GM11168 (cell line): Measurements from ENCODE around the gene HDGFL2.

Source experiments
- in situ Hi-C: fragments of 300-500 bp; cut with MboI; formaldehyde crosslinking; loops from one replicate; pipeline ENCODE4 v1.12.0; 2022; ENCODE audit warnings: low sequenced_read_pairs; ENCODE audit not compliant: unreplicated experiment

The HDGFL2 gene

DNA sequence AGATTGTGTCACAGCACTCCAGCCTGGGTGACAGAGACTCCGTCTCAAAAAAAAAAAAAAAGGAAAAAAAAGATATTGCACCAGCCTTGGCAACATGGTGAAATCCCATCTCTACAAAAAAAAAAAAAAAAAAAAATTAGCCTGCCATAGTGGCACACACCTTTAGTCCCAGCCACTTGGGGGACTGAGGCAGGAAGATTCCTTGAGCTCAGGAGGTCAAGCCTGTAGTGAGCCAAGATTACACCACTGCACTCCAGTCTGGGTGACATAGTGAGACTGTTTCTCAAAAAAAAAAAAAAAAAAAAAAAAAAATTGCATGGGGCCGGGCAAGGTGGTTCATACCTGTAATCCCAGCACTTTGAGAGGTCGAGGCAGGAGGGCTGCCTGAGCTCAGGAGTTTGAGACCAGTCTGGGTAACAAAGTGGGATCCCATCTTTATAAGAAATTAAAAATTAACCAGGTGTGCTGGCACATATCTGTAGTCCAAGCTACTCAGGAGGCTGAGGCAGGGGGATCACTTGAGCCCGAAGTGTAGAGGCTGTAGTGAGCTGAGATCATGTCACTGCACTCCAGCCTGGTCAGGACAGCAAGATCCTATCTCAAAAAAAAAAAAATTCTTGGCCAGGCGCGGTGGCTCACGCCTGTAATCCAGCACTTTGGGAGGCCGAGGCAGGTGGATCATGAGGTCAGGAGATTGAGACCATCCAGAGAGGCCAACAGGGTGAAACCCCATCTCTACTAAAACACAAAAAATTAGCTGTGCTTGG is 7.1 kb upstream of the HDGFL2 start:
- in situ Hi-C loops = loop anchor here (5.0 kb wide), 1 partner anchor 38 kb away; no protein-coding TSS in a partner anchor

DNA sequence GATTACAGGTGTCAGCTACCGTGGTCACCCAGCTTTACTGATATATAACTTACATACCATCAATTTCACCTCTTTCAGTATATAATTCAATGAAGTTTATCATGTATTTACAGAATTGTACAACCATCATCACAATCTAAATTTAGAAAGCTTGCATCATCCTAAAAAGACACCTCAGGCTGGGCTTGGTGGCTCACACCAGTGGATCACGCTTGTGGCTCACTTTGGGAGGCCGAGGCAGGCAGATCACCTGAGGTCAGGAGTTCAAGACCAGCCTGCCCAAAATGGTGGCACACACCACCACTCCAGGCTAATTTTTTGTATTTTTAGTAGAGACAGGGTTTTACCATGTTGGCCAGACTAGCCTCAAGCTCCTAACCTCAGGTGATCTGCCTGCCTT is 4.3 kb upstream of the HDGFL2 start:
- in situ Hi-C loops = no loop called here

- in situ Hi-C loops = no loop called here
Measured at GRCh38 chr19:4471403-4472173, 509 bp upstream of the HDGFL2 start.

GRCh38 chr19:4473011-4473762 is 1.1 kb downstream of the HDGFL2 start:
- in situ Hi-C loops = no loop called here

DNA sequence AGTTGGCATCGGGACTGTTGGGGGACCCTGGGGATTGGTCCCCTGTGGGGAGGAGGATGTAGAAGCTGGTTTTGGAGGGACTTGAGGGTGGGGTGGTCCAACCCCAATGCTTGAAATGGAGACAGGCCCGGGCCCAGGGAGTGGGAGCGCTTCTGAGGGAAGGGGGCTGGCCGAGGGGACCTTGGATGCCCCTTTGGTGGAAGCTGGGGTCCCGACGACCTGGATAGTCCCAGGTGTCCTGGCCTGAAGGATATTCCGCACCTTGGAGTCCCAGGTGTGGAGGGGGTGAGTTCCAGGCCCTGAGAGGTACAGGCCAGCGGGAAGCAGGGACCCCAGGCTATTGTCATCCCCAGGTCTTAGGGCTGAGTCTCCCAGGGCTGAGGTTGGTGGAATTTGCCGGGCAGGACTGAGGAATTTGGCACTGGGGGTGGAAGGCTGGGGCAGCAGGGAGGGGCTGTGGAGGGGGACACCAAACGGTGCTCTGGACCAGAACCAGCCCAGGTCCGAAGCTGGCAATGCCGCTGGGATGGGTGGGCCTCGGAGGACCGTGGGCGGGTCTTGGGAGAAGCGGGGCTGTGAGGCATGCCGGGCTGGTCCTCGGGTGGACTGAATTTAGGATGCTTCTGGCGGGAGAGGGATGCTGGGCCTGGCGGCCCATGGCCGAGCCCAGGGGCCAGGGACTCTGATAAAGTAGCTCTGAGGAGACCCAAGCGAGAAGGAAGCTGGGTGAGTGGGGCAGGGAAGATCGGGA is 1.8 kb downstream of the HDGFL2 start:
- in situ Hi-C loops = no loop called here

DNA sequence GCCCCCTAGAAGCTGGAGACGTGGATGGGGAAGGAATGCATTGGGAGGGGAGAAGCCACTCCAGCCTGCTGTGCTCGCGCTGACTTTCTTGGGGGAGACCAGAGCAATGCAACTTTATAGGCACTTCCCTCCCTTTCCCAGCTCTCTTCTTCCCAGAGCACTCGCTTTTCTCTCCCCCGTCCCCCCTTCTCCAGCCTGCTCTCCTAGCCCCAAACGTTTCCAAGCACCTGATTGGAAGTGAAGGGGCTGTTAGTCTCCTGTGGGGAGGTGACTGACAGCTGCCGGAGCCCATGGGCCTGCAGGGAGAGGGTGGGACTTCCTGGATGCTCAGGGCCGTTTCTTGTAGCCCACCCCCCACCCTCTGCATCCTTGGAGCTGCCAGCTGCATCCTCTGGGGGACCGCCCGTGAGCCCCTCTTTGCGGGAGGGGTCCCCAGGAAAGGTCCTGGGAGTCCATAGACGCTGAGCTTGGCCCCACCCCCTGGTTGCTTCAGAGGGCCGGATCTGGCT is 2.5 kb downstream of the HDGFL2 start:
- in situ Hi-C loops = no loop called here

DNA sequence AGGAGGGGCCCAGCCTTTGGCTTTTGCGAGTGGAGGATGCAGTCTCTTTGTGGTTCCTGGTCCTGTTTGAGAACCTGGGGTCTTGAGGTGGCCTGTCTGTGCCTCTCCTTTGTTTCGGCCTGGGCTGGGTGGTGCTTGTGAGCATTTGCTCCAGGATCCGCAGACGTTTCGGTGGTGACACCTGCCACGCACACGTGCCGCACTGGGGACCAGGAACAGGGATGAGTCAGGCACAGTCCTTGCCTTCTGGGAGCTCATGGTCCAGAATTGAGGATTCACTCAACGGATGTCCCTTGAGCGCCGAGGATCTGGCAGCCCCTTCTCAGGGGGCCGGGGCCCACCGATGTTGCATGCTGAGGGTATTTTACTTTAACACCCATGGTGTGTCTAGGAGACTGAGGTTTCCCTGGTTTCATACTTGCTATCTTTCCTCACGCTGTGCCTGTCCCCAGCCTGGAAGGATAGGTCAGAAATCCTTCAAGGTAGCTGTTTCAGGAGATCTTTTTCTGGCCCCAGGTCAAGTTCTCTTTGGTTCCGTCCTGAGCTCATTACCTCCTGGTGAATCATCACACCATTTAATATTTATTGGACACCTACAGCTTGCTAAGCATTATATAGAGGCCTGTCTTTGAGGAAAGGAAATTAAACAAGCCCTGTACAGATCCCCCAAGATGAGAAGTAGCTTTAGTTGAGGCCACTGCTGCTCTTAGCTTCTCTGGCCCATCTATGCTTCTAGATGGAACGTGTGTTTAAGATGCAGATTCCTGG is 5.1 kb downstream of the HDGFL2 start:
- in situ Hi-C loops = no loop called here

DNA sequence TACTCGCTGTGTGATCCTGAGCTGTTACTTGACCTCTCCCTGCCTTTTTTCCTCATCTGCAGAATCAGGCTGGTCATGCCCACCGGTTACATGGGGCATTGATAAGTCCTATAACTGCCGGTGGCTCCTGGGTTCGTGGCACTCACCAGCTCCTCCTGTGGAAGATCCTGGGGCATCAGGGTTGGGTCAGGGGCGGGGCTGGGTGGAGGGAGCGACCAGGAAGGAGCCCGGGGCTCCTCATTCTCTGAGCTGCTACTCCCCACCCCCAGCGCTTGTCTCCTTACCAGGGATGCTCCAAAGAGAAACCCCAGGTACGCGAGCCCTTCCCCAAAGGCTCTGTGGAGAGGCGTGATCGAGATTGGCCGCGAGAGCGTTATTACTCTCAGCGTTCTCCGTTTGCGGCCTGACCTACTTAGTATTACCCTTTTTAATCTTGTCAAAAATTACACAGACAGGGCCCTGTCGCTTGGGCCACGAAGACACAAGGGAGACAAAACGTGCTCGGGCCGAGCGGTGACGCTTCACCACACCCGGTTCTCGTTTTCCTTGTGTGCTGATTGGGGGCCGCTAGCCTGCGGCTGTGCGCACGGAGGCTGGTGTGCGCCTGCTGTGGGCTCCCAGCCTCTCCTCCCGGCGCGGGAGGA is 10.7 kb downstream of the HDGFL2 start:
- in situ Hi-C loops = no loop called here

GRCh38 chr19:4483385-4483784 is 11.3 kb downstream of the HDGFL2 start:
- in situ Hi-C loops = no loop called here

- in situ Hi-C loops = no loop called here
Measured at GRCh38 chr19:4487572-4487971, 15.5 kb downstream of the HDGFL2 start.

DNA sequence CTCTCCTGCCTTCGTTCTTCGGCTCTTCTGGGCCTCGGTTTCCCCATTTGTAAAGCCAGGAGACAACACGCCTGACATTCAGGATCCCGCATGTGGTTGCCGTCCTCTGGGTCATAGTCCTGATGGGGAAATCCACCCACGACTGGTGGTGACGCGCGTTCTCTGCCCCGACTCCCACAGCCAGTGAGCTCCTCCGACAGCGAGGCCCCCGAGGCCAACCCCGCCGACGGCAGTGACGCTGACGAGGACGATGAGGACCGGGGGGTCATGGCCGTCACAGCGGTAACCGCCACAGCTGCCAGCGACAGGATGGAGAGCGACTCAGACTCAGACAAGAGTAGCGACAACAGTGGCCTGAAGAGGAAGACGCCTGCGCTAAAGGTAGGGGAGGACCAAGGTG is 16.4 kb downstream of the HDGFL2 start:
- in situ Hi-C loops = no loop called here

DNA sequence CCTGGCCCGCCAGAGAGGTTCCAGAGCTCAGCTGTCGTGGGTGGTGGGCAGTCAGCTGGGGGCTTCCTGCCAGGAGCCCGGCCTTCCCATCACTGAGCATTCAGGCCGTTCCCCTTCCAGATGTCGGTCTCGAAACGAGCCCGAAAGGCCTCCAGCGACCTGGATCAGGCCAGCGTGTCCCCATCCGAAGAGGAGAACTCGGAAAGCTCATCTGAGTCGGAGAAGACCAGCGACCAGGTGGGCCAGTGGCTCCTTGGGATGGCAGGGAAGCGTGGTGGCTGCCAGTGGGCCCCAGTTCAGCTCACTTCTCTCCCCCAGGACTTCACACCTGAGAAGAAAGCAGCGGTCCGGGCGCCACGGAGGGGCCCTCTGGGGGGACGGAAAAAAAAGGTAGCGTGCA is 19.3 kb downstream of the HDGFL2 start:
- in situ Hi-C loops = no loop called here

DNA sequence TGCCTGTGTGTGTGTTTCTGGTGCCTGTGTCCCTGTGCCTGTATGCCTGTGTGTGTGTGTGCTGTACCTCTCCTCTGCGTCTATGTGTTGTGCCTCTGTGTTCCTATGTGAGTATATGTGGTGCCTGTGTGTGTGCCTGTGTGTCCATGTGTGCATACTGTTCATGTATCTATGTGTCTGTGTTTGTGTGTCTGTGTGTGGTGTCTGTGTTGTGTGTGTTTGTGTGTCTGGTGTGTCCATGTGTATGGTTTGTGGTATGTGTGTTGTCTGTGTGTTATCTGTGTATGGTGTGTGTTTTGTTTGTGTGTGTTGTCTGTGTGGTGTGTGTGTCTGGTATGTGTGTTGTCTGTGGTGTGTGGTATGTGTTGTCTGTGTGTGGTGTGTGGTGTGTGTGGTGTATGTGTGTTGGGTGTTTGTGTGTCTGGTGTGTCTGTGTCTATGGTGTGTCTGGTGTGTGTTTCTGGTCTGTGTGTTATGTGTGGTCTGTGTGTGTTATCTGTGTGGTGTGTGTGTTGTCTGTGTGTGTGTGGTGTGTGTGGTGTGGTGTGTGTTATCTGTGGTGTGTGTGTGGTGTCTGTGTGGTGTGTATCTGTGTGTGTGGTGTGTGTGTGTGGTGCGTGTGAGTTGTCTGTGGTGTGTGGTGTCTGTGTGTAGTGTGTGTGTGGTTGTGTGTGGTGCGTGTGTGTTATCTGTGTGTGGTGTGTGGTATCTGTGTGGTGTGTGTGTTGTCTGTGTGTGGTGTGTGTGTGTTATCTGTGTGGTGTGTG is 20.4 kb downstream of the HDGFL2 start:
- in situ Hi-C loops = no loop called here

DNA sequence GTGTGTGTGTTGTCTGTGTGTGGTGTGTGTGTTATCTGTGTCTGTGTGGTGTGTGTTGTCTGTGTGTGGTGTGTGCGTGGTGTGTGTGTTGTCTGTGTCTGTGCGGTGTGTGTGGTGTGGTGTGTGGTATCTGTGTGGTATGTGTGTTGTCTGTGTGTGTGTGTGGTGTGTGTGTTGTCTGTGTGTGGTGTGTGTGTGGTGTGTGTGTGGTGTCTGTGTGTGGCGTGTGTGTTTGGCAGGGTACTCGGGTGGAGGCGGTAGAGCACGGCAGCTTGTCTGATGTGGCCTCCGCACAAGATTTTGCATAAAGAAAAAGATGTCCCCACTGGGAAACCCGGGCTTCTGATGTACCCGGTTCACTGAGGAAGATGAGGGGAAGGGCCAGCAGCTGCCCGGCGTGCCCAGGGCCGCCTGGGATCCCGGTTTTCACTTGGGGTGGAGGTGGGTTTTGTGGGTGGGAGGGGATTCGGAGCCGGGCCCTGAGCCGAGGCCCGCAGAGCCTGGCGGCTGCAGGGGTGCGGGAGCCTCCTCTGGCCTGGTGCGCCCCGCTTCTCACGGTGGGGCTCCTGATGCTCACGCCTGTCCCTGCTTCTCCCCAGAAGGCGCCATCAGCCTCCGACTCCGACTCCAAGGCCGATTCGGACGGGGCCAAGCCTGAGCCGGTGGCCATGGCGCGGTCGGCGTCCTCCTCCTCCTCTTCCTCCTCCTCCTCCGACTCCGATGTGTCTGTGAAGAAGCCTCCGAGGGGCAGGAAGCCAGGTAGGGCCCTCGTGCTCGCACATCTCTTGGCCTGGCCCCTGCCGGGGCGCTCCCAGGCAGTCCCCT is 21.2 kb downstream of the HDGFL2 start:
- in situ Hi-C loops = no loop called here

DNA sequence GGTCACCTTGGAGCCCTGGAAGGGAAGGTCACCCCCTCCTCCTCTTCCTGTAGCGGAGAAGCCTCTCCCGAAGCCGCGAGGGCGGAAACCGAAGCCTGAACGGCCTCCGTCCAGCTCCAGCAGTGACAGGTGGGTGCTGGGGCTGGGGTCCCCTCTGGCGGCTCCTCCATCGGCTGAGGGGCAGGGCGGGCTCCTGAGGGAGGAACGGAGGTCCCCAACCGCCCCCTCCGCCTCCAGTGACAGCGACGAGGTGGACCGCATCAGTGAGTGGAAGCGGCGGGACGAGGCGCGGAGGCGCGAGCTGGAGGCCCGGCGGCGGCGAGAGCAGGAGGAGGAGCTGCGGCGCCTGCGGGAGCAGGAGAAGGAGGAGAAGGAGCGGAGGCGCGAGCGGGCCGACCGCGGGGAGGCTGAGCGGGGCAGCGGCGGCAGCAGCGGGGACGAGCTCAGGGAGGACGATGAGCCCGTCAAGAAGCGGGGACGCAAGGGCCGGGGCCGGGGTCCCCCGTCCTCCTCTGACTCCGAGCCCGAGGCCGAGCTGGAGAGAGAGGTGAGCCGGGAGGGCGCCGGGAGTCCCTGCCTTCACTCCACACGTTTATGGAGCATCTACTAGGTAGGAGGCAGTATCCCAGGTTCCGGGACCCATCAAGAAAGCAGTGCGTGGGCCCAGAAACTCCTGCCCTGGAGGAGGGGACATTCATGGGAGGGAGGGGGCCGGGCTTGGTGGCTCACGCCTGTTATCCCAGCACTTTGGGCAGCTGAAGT is 22.0 kb downstream of the HDGFL2 start:
- in situ Hi-C loops = no loop called here

DNA sequence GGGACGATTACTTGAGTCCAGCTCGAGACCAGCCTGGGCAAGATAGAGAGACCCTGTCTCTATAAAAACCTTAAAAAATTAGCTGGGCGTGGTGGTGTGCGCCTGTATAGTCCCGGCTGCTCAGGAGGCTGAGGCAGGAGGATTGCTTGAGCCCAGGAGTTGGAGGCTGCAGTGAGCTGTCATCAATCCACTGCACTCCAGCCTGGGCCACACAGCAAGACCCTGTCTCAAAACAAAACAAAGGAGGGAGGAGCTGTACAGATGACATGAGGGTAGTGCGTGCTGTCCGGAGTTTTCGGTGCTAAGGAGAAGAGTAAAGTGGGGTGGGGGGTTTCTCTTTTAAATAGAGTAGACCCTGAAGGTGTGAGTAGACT is 22.6 kb downstream of the HDGFL2 start:
- in situ Hi-C loops = no loop called here

- in situ Hi-C loops = no loop called here
Measured at GRCh38 chr19:4495471-4495870, 23.4 kb downstream of the HDGFL2 start.
